Astrocyte of the cerebellum (primary cell): ENCODE data around the gene HMGXB4.

Source experiments
- DNase-seq: peaks from one replicate; pipeline ENCODE4 v3.0.0-alpha.2; 2011; ENCODE audit warnings: low read depth
- H3K4me3 ChIP-seq: 2 replicates; pipeline ENCODE4 v1.5.1; 2011; ENCODE audit warnings: mild to moderate bottlenecking, low read depth, low read length, moderate library complexity
- CTCF ChIP-seq: IDR thresholded peaks from 2 replicates; pipeline ENCODE4 v1.5.1; 2012; ENCODE audit warnings: low read length, low read depth, moderate library complexity, mild to moderate bottlenecking; ENCODE audit errors: missing control alignments
- in situ Hi-C: cut with HindIII; loops from 2 replicates; pipeline ENCODE4 v1.10.0; 2017; ENCODE audit warnings: low sequenced_read_pairs

HMGXB4 gene

DNA sequence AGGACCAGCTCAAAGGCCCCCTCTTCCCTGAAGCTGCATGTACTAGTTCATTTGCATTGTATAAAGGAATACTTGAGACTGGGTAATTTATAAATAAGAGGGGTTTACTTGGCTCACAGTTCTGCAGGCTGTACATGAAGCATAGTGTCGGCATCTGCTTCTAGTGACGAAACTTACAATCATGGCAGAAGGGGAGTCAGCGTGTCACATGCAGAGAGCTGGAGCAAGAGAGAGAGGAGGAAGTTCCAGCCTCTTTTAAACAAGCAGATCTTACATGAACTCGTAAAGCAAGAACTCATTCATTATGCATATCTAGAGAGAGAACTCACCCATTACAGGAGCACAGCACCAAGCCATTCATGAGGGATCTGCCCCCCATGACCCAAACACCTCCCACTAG is 7.1 kb upstream of the HMGXB4 start:
- no peak for TF ChIP-seq CTCF
- in situ Hi-C loops = no loop called here
- H3K4me3 ChIP-seq = no peak overlapping the region
- no peak for DNase-seq

- no peak overlapping the region for H3K4me3 ChIP-seq
- TF ChIP-seq CTCF = no peak
- no peak for DNase-seq
- in situ Hi-C loops = no loop called here
These were observed 3.3 kb upstream of the HMGXB4 start for GRCh38 chr22:35253946-35254345.

DNA sequence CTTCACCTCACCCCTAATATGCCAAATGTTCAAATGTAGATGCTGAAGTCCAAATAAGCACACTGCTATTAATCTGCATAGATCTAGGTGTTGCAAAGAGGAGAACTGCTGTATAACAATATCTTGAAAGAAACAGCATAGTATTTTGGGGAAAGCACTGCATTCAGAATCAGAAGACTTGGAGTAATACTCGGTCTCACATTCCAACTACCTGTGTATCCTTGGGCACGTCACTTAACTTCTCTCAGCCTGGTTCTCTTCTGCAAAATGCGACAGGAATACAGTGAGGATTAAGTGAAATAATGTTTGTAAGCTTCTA is 332 bp upstream of the HMGXB4 start:
- in situ Hi-C loops = no loop called here
- no peak for DNase-seq
- TF ChIP-seq CTCF = no peak

GRCh38 chr22:35258191-35258988 is 1.1 kb downstream of the HMGXB4 start:
- H3K4me3 ChIP-seq = peak overlapping the region; percentile 83
- no peak for TF ChIP-seq CTCF
- in situ Hi-C loops = no loop called here
- peak; percentile 18 for DNase-seq

More for the DNA sequence above, 332 bp upstream of the HMGXB4 start:
- H3K4me3 ChIP-seq = peak overlapping the region; percentile 83

- no peak overlapping the region for H3K4me3 ChIP-seq
- TF ChIP-seq CTCF = no peak
- DNase-seq = no peak
- in situ Hi-C loops = no loop called here
These were observed 7.7 kb downstream of the HMGXB4 start for GRCh38 chr22:35264986-35265385.

DNA sequence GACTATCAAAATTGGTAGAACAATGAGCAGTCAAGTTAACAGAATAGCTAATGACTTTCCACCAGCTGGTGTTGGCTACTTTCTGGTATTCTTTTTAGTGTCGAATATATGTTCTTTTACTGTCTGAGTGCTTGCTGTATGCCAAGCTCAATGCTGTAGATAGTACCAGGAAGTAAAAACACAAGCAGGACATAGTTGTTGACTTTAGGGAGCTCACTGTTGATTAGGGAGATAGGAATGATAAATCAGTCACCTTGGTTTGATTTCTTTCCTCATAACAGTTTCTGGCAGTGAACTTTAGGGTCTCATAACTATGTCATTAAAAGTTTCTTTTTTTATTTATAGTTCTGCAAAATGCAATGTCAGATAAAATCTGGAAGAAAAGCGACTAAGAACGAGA is 9.0 kb downstream of the HMGXB4 start:
- TF ChIP-seq CTCF = no peak
- no peak for DNase-seq
- in situ Hi-C loops = no loop called here
- no peak overlapping the region for H3K4me3 ChIP-seq
